HS-5 (cell line): ENCODE results near the gene SNAP23.
"Not testable (repeated sequence)": the region's sequence is repeated elsewhere in the genome, so short reads cannot be mapped to it uniquely, and the experiment has no call there.

Experiments
- DNase-seq: peaks from one replicate; pipeline ENCODE4 v3.0.0-alpha.2; 2012; ENCODE audit warnings: low read depth

SNAP23 gene

DNA sequence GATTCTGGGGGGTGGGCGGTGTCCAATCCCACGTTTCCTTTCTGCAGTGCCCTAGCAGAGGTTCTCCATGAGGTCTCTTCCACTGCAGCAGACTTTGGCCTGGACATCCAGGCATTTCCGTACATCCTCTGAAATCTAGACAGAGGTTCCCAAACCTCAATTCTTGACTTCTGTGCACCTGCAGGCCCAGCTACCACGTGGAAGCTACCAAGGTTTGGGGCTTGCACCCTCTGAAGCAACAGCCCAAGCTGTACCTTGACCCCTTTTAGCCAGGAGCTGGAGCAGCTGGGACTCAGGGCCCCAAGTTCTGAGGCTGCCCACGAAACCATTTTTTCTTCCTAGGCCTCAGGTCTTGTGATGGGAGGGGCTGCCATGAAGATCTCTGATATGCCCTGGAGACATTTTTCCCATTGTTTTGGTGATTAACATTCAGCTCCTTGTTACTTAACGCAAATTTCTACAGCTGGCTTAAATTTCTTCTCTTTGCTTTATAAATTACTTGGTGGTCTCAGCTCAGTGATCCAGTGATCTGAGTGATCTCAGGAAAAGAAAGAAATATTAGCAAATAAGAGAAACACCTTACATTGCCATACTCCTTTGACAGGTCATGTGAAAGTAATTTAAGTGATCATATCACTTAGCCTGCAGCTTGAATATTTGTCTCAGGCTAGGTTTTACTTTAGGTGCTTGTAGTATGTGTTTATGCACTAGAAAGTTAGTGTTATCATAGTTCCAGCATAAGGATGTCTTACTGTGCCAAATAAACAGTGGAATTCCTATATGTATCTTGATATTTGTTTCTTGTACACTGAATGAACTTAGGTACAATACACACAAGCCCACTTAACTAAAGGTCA is 3.0 kb downstream of the SNAP23 start:
- DNase-seq: no peak

DNA sequence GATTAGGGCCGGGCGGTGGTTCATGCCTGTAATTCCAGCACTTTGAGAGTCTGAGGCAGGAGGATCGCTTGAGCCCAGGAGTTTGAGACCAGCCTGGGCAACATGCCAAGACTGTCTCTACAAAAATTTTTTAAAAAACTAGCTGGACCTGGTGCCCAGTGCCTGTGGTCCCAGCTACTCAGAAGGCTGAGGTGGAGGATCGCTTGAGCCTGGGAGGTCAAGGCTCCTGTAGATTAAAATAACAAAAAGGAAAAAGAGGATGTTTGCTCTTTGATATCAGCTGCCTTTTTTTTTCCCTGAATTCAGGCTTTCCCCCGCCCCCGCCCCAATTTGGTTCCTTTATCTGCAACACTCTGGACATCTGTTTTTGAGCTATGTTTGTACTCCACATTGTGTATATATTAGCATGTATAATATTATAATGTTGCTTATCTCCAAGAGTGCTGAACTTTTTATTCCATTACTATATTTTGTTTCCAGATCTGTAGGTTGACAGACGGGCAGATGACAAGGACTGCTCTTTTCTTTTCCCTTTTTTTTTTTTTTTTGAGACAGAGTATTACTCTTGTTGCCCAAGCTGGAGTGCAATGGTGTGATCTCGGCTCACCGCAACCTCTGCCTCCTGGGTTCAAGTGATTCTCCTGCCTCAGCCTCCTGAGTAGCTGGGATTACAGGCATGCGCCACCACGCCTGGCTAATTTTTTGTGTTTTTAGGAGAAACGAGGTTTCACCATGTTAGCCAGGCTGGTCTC is 4.6 kb downstream of the SNAP23 start:
- DNase-seq: no peak

DNA sequence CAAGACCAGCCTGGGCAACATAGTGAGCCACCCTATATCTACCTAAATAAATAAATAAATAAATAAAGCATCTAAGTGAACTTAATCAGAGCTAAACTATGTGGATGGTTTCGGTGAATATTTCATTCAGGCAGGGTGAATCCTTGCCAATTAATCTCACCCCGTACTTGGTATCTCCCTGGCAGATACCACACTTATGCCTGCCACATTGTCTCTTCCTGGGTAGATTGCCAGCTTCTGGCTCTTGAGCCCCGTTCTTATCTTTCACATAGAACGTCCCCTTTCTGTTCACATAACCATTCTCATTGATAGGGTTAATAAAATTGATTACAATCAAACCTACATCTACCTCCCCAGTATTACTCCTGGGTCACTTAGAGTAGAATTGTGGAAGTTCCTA is 7.0 kb downstream of the SNAP23 start:
- DNase-seq: no peak

GRCh38 chr15:42503825-42504224 is 8.4 kb downstream of the SNAP23 start:
- no peak for DNase-seq

DNA sequence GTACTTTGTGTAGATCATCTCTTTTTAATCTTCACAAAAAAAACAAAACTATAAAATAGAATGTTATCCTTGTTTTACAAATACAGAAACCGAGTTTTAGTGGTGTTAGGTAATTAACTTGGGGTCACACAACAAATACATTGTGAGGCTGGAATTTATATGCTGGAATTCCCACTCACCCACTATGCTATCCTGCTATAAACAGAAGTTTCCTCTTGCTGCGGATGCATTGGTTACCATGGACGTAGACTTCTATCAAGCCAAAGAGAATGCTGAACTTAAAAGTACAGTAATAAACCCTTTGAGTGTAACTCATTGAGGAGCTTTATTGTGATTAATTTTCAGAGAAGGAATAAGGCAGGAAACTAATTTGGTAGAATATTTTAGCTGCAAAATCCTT is 9.2 kb downstream of the SNAP23 start:
- no peak for DNase-seq

GRCh38 chr15:42507514-42507913 is 12.1 kb downstream of the SNAP23 start:
- DNase-seq: no peak

GRCh38 chr15:42508263-42508690 is 12.8 kb downstream of the SNAP23 start:
- no peak for DNase-seq

- no peak for DNase-seq
Observed at GRCh38 chr15:42510258-42511006, 15.0 kb downstream of the SNAP23 start.

DNA sequence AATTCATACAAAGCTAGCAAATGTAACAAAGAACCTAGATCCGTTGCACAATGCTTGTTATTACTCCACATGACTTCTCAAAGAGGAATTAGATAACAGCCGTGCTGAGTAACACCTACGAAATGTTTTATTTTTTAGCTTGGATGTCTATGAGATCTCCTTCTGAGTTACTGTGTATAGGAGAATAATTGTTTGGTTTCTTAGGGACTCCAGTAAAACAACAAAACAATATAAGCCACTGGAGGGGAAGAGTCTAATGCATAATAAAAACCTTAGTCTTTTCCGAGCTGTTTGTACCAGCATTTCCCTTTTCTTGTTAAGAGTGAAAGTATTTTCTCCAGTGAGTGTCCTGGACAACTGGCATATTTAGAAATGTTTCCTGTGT is 15.6 kb downstream of the SNAP23 start:
- no peak for DNase-seq

GRCh38 chr15:42523331-42523730 is 27.9 kb downstream of the SNAP23 start:
- no peak for DNase-seq

DNA sequence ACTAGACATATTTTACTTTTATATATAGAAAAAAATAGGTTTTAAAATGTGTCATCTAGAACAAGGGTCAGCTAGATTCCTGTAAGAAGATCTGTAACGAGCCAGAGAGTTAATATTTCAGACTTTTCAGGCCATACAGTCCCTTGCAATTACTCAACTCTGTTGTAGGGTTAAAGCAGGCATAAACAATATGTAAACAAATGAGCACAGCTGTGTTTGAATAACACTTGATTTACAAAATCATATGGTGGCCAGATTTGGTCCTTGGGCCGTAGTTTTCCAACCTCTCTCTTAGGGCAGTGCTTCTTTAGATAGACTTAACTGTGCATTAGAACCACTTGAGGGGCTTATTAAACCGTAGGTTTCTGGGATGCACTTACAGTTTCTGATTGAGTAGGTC is 33.5 kb downstream of the SNAP23 start:
- no peak for DNase-seq

DNA sequence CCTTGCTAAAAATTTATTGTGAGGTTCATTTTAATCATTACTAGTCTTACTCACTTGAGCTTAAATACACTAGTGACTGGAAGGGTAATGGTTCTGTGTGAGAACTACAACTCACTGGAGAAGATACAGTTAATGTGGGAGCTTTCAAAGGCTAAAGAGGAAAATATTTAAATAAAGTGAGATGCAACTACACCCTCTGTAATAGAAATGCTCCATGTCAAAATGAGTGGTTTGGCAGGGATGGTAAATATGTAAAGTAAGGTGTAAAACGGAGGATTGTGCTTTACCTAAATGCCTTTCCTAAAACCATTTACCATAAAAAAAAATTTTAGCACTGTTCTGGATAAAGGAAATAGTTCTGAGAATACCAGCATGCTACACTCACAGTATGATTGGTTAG is 37.8 kb downstream of the SNAP23 start:
- no peak for DNase-seq

DNA sequence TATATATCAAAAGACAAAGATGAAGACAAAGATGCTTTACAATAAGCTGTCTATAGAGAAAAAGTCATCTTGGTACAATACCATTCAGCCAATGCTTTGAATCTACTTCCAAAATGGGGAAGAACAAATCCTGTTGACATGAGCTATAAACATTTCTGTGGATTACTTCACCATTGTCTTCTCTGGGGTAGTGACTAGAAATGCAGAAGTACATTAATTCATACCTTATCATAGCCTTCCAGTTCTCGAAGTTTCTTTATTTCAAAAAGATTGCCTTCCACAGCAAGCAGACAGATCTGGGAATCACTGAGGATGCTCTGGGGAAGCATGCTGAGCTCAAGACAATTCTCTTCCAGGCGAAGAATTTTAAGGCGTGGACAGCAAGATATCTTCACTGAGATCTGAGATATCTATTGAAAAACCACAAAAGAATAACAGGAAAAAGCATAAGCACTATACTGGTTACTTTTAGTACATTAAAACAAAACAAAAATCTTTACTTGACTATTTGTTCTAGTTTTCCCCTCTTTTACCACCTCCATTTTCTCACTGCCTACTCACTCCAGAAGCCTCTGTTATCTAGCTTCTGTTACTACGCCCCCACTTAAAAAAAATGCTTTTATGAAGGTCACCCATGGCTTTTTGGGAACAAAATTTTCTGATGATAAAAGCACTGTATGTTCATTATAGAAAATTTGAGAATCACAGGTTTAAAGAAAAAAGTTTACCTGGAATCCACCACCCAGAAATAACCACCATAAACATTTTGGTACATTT is 49.6 kb downstream of the SNAP23 start:
- DNase-seq: no peak

- no peak for DNase-seq
Observed at GRCh38 chr15:42547918-42548248, 52.4 kb downstream of the SNAP23 start.

GRCh38 chr15:42548249-42549031 is 53.0 kb downstream of the SNAP23 start, which contains the start of the genes HAUS2 and LRRC57:
Gene HAUS2, plus strand, starts transcription at chr15:42548838. Its CDS starts 35 bp downstream, at chr15:42548873.
Gene LRRC57, minus strand, starts transcription at chr15:42548793. Its CDS starts 359 bp downstream, at chr15:42548434.
- peak; percentile 53 for DNase-seq

GRCh38 chr15:42549032-42549491 is 53.6 kb downstream of the SNAP23 start:
- no peak for DNase-seq

DNA sequence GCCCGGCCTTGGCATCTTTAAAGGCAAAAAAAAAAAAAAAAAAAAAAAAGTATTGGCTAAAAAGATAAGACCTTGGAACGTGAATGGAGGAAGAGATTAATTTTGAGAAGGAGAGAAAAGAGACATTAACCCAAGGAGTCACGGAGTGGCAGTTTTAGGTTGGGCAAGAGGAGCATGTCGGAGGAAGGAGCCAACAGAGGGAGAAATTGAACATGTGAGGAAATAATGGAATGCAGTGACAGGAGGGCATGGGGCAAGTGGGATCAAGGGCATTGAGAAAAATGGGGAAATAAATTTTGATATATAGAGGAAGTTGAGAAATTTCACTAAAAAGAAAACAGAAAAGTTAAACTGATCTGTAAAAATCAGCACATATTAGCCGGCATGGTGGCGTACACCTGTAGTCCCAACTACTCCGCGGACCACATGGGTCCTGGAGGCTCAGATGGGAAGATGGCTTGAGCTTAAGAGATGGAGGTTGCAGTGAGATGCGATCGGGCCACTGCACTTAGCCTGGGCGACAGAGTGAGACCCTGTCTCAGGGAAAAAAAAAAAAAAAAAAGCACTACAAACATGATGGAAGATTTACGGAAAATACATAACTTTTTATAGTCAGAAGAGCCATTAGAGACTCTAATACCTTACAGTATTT is 54.4 kb downstream of the SNAP23 start:
- DNase-seq: no peak

GRCh38 chr15:42553554-42553953 is 58.1 kb downstream of the SNAP23 start:
- DNase-seq: no peak

- DNase-seq: not testable (repeated sequence)
Observed at GRCh38 chr15:42556550-42557207, 61.2 kb downstream of the SNAP23 start.

- no peak for DNase-seq
Observed at GRCh38 chr15:42558739-42559138, 63.3 kb downstream of the SNAP23 start.
